Thyroid gland (tissue), 4 donors: ENCODE data around the gene CD320. TPM values are rescaled to one million over a fixed set of nuclear protein-coding genes. Genes with fewer than 3 reads are reported as not detected.
"Not testable (repeated sequence)": the region's sequence is repeated elsewhere in the genome, so short reads cannot be mapped to it uniquely, and the experiment has no call there.

Source experiments
- DNase-seq, 2 donors: peaks; one replicate each; pipeline ENCODE4 v3.0.0-alpha.2; 2019
- H3K27ac ChIP-seq, 3 donors: fragments of 200-600 bp; sonication (generic); 1 replicate in 2 of 3; 2 replicates in 1 of 3; pipeline ENCODE4 v1.5.1; 2016 to 2019; ENCODE audit warnings: mild to moderate bottlenecking in 1 of 3, moderate library complexity in 1 of 3
- H3K27me3 ChIP-seq: fragments of 200-600 bp; sonication (generic); one replicate; pipeline ENCODE4 v1.5.1; 2019
- H3K36me3 ChIP-seq, 2 donors: fragments of 200-600 bp; sonication (generic); one replicate each; pipeline ENCODE4 v1.5.1; 2016 to 2019
- H3K4me1 ChIP-seq, 2 donors: fragments of 200-600 bp; sonication (generic); one replicate each; pipeline ENCODE4 v1.5.1; 2017 to 2019
- H3K4me3 ChIP-seq, 3 donors: fragments of 200-600 bp; sonication (generic); replicated peaks in 1 of 3; 1 replicate in 2 of 3; 2 replicates in 1 of 3; pipeline ENCODE4 v1.5.1; 2016; ENCODE audit warnings: mild to moderate bottlenecking in 1 of 3
- H3K9me3 ChIP-seq: fragments of 200-600 bp; sonication (generic); one replicate; pipeline ENCODE4 v1.5.1; 2017
- CTCF ChIP-seq, 6 experiments: fragments of 200-600 bp in 3 of 6; fragments of 450-650 bp in 3 of 6; sonication (generic) in 3 of 6; IDR thresholded peaks; one replicate each; pipeline ENCODE4 v1.5.1; 2016 to 2019; ENCODE audit warnings: antibody characterized with exemption in 6 of 6, mild to moderate bottlenecking in 2 of 6, inconsistent platforms in 1 of 6, moderate library complexity in 1 of 6
- POLR2A ChIP-seq, 2 donors: fragments of 450-650 bp; IDR thresholded peaks; one replicate each; pipeline ENCODE4 v1.6.1; 2017; ENCODE audit warnings: antibody characterized with exemption in 2 of 2, mild to moderate bottlenecking in 2 of 2, moderate library complexity in 1 of 2
- WGBS, 2 donors: methylation state at CpG; one replicate each; pipeline ENCODE4 v1.1.5; 2017; 5-methylcytosine and 5-hydroxymethylcytosine counted together
- intact Hi-C: fragments of 100-400 bp; cut with DNase I; formaldehyde crosslinking; loops from one replicate; pipeline ENCODE4 v1.15.1; 2023
- total RNA-seq, 4 donors: library from RNA; depleted of rRNA; stranded (reverse); fragments of >200 nt; gene quantifications; one replicate each; pipeline ENCODE4 v1.2.3, GENCODE V29; 2016

CD320 gene
- total RNA-seq, 4 donors from 2014 or later, result 20.8 to 114 (median 74.0) TPM

GRCh38 chr19:8302734-8303133, 5.4 kb downstream of the CD320 start:
- 75 to 80% methylated on average over 4 to 7 of the region's 7 CpGs for WGBS, 2 donors
- intact Hi-C loops, result no loop called here
- Histone ChIP-seq H3K9me3 (no peaks in the 10 kb centered on the region), H3K27me3 (no peaks in the 10 kb centered on the region), H3K36me3 (no peaks in the 10 kb centered on the region), H3K4me3 (no peak overlapping the region), H3K4me1 (peaks cover 5 to 8% of the 10 kb centered on the region in 2 donors), H3K27ac (no peak overlapping the region)
- TF ChIP-seq POLR2A (IDR thresholded peaks at IDR 0.05), result no peak
- no peak for TF ChIP-seq CTCF (IDR thresholded peaks at IDR 0.05)
- no peak for DNase-seq

GRCh38 chr19:8302357-8302691, 5.8 kb downstream of the CD320 start:
- intact Hi-C loops, result no loop called here
- no peak for DNase-seq
- H3K9me3 ChIP-seq, result no peaks in the 10 kb centered on the region
- no peak overlapping the region for H3K4me3 ChIP-seq
- no peak overlapping the region for H3K27ac ChIP-seq
- TF ChIP-seq CTCF (IDR thresholded peaks at IDR 0.05), result no peak
- no peak for TF ChIP-seq POLR2A (IDR thresholded peaks at IDR 0.05)
- WGBS, 2 donors, result 48% methylated on average over 7 to 11 of the region's 11 CpGs
- H3K27me3 ChIP-seq, result no peaks in the 10 kb centered on the region
- no peaks in the 10 kb centered on the region for H3K36me3 ChIP-seq
- H3K4me1 ChIP-seq, result peaks cover 1 to 4% of the 10 kb centered on the region in 2 donors

- H3K9me3 ChIP-seq, H3K4me1 ChIP-seq, DNase-seq, H3K36me3 ChIP-seq, H3K27me3 ChIP-seq, intact Hi-C loops, H3K4me3 ChIP-seq, H3K27ac ChIP-seq: not testable (repeated sequence)
- WGBS, 2 donors, result no CpG with 5 or more reads among the region's 9 CpGs
Measured at GRCh38 chr19:8291337-8291736, 16.8 kb downstream of the CD320 start.

GRCh38 chr19:8276508-8276907, 31.6 kb downstream of the CD320 start:
- H3K4me3 ChIP-seq, H3K4me1 ChIP-seq, DNase-seq, H3K9me3 ChIP-seq, intact Hi-C loops, H3K27ac ChIP-seq, H3K36me3 ChIP-seq, H3K27me3 ChIP-seq: not testable (repeated sequence)
- WGBS, 2 donors, result no CpG with 5 or more reads among the region's 9 CpGs

- DNase-seq, result no peak
- intact Hi-C loops, result no loop called here
- WGBS, 2 donors, result 92 to 95% methylated on average over 3 of the region's 3 CpGs
- H3K36me3 ChIP-seq, result no peaks in the 10 kb centered on the region
- H3K27me3 ChIP-seq, result no peaks in the 10 kb centered on the region
- H3K4me1 ChIP-seq, result peaks cover 0 to 4% of the 10 kb centered on the region in 2 donors
- H3K27ac ChIP-seq, result no peak overlapping the region
- no peak for TF ChIP-seq POLR2A (IDR thresholded peaks at IDR 0.05)
- H3K4me3 ChIP-seq, result no peak overlapping the region
- no peaks in the 10 kb centered on the region for H3K9me3 ChIP-seq
Measured at GRCh38 chr19:8269724-8270123, 38.4 kb downstream of the CD320 start.

- intact Hi-C loops, result no loop called here
- peaks cover 0 to 9% of the 10 kb centered on the region in 2 donors for H3K36me3 ChIP-seq
- H3K27ac ChIP-seq, result no peak overlapping the region
- H3K4me3 ChIP-seq, result no peak overlapping the region
- DNase-seq, result no peak
- peaks cover 0 to 4% of the 10 kb centered on the region in 2 donors for H3K4me1 ChIP-seq
- WGBS, 2 donors, result 76 to 80% methylated on average over 3 of the region's 3 CpGs
- no peaks in the 10 kb centered on the region for H3K9me3 ChIP-seq
- TF ChIP-seq CTCF (IDR thresholded peaks at IDR 0.05) (no peak), POLR2A (IDR thresholded peaks at IDR 0.05) (no peak)
- H3K27me3 ChIP-seq, result no peaks in the 10 kb centered on the region
Measured at GRCh38 chr19:8265872-8266271, 42.3 kb downstream of the CD320 start.

- intact Hi-C loops, H3K4me3 ChIP-seq: not testable (repeated sequence)
- WGBS, 2 donors, result 92 to 93% methylated on average over 4 of the region's 4 CpGs
Measured at GRCh38 chr19:8264248-8264647, 43.9 kb downstream of the CD320 start.

More at GRCh38 chr19:8264248-8264647, 43.9 kb downstream of the CD320 start:
- H3K4me1 ChIP-seq, H3K27me3 ChIP-seq, H3K36me3 ChIP-seq, DNase-seq, H3K27ac ChIP-seq, H3K9me3 ChIP-seq: not testable (repeated sequence)
